SJSA1 (cell line): Measurements from ENCODE around the gene B9D1. TPM values are rescaled to one million over a fixed set of nuclear protein-coding genes. Genes with fewer than 3 reads are reported as not detected.

ENCODE experiments used
- DNase-seq, 2 experiments: peaks; one replicate each; pipeline ENCODE4 v3.0.0-alpha.2; 2015 to 2020; ENCODE audit warnings: low spot score in 2 of 2, low read depth in 1 of 2
- H3K27ac ChIP-seq: fragments of 250-450 bp; sonication (Bioruptor Pico); 2 replicates; pipeline ENCODE4 v1.5.1; 2020; ENCODE audit warnings: mild to moderate bottlenecking, moderate library complexity
- H3K27me3 ChIP-seq: fragments of 250-450 bp; sonication (Bioruptor Pico); replicated peaks from 2 replicates; pipeline ENCODE4 v1.5.1; 2020; ENCODE audit warnings: mild to moderate bottlenecking, moderate library complexity
- H3K36me3 ChIP-seq: fragments of 250-450 bp; sonication (Bioruptor Pico); 2 replicates; pipeline ENCODE4 v1.5.1; 2020; ENCODE audit warnings: mild to moderate bottlenecking
- H3K4me1 ChIP-seq: fragments of 250-450 bp; sonication (Bioruptor Pico); replicated peaks from 2 replicates; pipeline ENCODE4 v1.6.1; 2021; ENCODE audit warnings: mild to moderate bottlenecking
- H3K4me3 ChIP-seq: fragments of 250-450 bp; sonication (Bioruptor Pico); 2 replicates; pipeline ENCODE4 v1.5.1; 2020; ENCODE audit warnings: mild to moderate bottlenecking
- H3K9me3 ChIP-seq: fragments of 250-450 bp; sonication (Bioruptor Pico); replicated peaks from 2 replicates; pipeline ENCODE4 v1.5.1; 2020; ENCODE audit warnings: mild to moderate bottlenecking
- total RNA-seq: library from RNA; depleted of rRNA; stranded (reverse); fragments of >200 nt; shearing (Covaris generic); gene quantifications from 2 replicates; pipeline ENCODE4 v1.2.3, GENCODE V29; 2014

Gene B9D1
- total RNA-seq, 1 experiment from 2014 or later: 28.0 TPM

DNA sequence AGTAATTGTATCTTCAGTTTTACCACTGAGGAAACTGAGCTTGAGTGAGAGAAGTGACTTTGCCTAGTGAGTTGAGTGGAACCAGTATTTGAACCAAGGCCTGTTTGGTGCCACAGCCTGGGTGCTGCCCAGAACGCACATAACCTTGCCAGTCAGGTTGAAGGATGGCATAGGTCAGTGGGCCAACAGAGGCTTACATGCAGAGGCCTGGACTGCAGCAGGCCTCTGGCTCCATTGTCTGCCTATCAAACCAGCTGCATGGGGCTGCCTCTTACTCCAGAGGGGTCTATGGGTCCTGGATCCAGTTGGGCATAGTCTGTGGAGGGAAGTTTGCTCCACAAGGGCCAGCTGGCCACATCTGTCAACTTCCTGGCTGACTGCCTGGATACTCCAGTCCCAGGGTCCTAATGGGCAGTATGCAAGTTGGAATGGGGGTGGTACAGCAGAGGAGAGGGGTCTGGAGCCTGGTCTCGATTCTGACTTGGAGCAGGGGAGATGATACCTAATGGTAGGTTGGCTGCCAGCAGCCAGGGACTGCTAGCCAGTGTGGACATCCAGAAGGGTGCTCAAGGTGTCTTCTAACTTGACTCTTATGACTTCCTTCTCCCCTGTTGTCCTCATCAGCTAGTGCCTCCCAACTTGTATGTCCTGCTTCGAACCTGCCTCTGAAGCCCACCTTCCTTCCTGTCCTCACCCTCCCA is 37.4 kb upstream of the B9D1 start:
- no peak for DNase-seq
- Histone ChIP-seq H3K4me3 (no peak overlapping the region), H3K27ac (no peak overlapping the region), H3K4me1 (no peaks in the 10 kb centered on the region), H3K36me3 (no peaks in the 10 kb centered on the region), H3K9me3 (no peaks in the 10 kb centered on the region), H3K27me3 (no peaks in the 10 kb centered on the region)

DNA sequence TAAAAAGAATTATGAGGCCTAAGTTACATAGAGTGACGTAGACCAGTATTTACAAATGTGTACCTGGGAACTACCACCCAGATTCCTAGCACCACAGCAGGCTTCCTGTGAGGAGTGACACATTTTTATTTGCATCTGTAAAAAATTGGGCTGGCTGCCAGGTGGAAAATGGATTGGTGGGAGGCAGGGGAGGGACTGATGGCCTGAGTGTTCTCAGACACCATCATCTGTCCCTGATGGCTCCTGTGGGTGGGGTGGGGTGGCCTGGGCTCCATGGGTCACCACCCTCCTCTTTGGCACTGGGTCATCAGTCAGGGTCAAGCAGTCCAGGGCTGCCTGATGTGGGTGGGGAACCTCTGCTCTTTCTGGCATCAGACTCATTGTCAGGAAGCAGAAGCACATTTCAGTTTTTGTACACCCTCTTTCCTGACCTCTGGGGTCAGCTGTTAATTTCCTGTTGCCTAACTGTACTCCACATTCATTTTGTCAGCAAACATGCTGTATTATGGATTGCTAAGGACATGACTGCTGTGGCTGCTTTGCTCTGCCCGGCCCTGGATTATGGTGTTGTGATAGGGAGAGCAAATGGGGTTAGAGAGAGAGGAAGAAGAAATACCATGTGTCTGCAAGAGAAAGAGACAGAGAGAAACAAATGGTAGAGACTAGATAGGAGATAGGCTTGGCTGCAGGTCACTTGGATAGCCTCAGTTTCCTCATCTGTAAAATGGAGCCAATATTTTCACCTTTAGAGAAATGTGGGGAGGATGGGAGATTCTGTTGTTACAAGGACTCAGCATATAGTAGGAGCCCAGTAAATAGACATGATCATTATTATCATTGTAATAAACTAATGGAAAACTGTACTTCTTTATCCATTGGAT is 36.0 kb upstream of the B9D1 start:
- Histone ChIP-seq H3K27me3 (no peaks in the 10 kb centered on the region), H3K4me1 (no peaks in the 10 kb centered on the region), H3K36me3 (no peaks in the 10 kb centered on the region), H3K4me3 (no peak overlapping the region), H3K27ac (no peak overlapping the region), H3K9me3 (no peaks in the 10 kb centered on the region)
- DNase-seq: peak in 1 of 2 experiments; percentile 25

DNA sequence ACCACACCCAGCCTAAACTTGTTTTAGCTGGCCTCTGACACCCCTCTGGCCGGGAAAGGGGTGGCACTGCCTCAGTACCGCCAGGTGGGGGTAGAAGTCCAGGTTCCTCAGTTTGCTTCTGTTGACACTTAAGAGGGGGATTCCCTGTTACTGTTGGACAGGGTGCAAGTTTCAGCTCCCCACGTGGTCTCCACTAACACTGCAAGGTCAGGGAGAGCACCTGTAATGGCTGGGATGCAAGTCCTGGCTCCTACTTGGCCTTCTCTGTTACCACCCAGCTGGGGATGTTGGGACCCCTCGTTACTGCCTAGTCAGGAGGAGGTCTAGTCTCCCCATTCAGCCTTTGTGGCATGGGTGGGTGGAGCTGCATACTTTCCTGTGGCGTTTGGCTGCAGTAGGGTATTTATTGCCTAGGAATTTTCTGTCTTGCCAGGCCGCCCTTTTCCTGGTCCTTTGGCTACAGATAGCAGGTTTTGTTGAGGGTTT is 35.1 kb upstream of the B9D1 start:
- Histone ChIP-seq H3K36me3 (no peaks in the 10 kb centered on the region), H3K4me1 (no peaks in the 10 kb centered on the region), H3K4me3 (no peak overlapping the region), H3K27ac (no peak overlapping the region), H3K9me3 (no peaks in the 10 kb centered on the region), H3K27me3 (no peaks in the 10 kb centered on the region)
- no peak for DNase-seq

- H3K9me3 ChIP-seq: no peaks in the 10 kb centered on the region
- H3K4me3 ChIP-seq: no peak overlapping the region
- H3K36me3 ChIP-seq: no peaks in the 10 kb centered on the region
- no peak for DNase-seq
- H3K27ac ChIP-seq: no peak overlapping the region
- peaks cover 8% of the 10 kb centered on the region for H3K4me1 ChIP-seq
- H3K27me3 ChIP-seq: no peaks in the 10 kb centered on the region
Observed at GRCh38 chr17:19392303-19392702, 29.8 kb upstream of the B9D1 start.

- Histone ChIP-seq H3K27ac (no peak overlapping the region), H3K27me3 (no peaks in the 10 kb centered on the region), H3K9me3 (no peaks in the 10 kb centered on the region), H3K4me1 (peaks cover 13% of the 10 kb centered on the region), H3K4me3 (no peak overlapping the region), H3K36me3 (peaks cover under 1% of the 10 kb centered on the region; the same call in 1 of the 2 replicates)
- DNase-seq: no peak
Observed at GRCh38 chr17:19391432-19391831, 28.9 kb upstream of the B9D1 start.

GRCh38 chr17:19390951-19391350 is 28.4 kb upstream of the B9D1 start:
- DNase-seq: no peak
- H3K4me3 ChIP-seq: no peak overlapping the region
- H3K9me3 ChIP-seq: no peaks in the 10 kb centered on the region
- peaks cover 18% of the 10 kb centered on the region for H3K4me1 ChIP-seq
- H3K27ac ChIP-seq: no peak overlapping the region
- H3K36me3 ChIP-seq: peaks cover 5% of the 10 kb centered on the region; the same call in 1 of the 2 replicates
- no peaks in the 10 kb centered on the region for H3K27me3 ChIP-seq

DNA sequence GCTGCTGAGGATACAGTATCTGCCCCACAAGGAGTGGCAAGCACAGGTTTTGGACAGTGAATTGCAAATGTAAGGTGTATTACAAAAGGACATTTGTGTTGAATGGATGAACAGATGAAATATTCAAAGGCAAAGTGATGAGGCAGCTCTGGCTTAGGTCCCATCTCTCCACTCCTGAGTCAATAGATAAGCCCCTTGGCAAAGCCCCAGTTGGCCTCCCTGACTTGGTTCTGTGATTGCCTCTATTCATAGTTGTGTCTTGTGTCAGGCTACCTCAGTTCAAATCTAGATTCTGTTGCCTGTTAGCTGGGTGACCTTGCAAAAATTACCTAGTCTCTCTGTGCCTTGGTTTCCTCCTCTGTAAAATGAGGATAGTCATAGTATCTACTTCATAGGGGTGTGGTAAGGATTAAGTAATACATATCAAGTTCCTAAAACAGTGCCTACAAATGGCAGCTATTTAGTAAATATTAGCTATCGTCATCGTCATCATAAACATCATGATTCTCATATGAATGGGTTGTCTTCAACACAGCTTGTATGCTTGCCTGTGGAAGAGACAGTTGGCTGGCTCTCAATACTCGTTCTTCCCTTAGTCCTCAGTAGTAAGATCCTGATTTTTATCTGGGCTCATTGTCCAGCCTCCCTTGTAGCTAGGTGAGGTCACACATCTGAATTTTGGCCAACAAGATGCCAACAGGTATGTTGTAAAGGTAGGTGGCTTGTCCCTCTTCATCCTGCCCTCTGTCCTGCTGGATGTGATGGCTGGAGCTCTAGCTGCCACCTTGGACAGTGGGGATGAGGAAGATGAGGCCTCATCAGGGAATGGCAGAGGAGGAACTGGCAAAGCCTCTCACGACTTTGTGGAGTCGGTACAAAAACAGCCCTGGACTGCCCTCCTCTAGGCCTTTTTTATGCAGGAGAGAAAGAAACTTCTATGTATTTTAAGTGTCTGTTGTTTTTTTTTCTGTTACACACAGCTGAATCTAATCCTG is 26.6 kb upstream of the B9D1 start:
- no peaks in the 10 kb centered on the region for H3K27me3 ChIP-seq
- no peak overlapping the region for H3K27ac ChIP-seq
- H3K36me3 ChIP-seq: peaks cover 21% of the 10 kb centered on the region
- DNase-seq: no peak
- H3K4me1 ChIP-seq: peaks cover 19% of the 10 kb centered on the region
- no peaks in the 10 kb centered on the region for H3K9me3 ChIP-seq
- no peak overlapping the region for H3K4me3 ChIP-seq

DNA sequence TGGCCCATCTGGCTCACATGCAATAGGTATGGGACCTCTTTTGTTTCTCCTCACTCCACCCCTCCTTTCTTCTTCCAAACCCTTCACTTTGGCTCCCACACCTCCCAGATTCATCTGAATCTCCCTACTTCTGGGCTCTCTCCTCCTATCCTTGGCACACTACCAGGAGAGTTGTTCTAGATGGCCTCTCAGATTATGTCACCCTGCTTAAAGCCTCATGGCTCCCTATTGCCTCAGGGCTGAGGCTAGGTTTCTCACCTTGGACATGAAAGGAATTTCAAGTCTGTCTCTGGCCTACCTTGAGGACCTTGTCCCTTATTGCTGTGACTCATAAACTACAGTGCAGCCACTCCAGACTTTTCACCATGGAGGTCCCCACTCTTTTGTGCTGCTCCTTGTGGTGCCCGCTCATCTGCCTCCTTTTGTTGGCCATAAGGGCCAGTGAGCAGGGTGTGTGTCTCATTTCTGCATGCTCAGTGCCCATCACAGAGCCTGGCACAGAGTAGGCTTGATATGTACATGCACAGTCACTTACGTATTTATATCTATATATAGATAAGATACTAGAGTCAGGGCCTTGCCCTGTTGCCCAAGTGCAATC is 25.5 kb upstream of the B9D1 start:
- Histone ChIP-seq H3K27ac (no peak overlapping the region), H3K27me3 (no peaks in the 10 kb centered on the region), H3K9me3 (no peaks in the 10 kb centered on the region), H3K4me3 (no peak overlapping the region), H3K4me1 (peaks cover 19% of the 10 kb centered on the region), H3K36me3 (peaks cover 32% of the 10 kb centered on the region)
- no peak for DNase-seq

DNA sequence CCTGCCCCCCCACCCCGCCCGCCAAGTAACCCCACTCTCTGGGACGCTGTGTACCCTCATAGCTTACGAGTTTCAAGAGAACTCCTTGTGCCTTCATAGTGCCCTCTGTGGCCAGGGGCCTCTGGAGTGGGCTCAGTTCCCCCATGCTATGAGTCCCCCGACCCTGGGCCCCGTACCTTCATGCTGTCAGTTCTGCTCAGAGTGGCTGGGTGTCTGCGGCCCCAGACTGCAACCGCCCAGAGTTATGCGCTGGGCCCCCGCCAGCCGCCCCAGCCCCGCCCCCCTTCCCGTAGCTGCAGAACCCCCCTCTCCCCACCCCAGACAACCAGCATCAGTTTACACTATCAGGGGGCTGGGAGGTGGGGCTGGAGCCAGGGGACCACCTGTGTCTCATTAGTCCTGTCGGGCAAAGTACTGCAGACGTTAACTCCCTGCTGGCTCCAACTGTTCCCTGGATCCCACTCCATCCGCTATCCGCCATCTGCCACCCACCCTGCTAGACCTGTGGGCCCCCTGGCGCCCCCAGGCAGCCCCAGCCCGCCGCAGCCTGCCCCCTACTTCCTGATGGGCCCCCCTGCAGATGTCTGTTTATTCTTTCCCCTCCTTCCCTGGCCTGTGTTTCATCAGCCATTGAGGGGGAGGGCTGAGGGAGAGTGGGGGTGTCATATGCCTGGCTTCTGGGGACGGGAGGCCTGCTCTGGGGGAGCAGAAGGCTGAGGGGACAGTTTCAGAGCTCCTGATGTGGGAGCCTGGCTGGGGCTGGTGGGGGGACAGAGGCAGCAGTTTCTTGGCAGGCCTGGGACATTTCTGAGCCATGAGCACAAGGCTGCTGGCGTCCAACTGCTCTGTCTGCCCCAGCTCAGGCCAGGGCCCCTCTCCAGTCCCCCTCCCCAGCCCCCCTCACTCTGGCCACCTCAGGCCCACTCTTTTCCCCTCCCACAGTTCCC is 24.7 kb upstream of the B9D1 start, which contains the start of gene MFAP4:
TSS of gene MFAP4 (minus strand) at position 217 of the 947 bp plus-strand sequence. CDS start at position 182, 35 bp downstream.
- DNase-seq: no peak
- Histone ChIP-seq H3K36me3 (peaks cover 39% of the 10 kb centered on the region), H3K27ac (no peak within 1 kb of the TSS), H3K9me3 (no peaks in the 10 kb centered on the region), H3K4me1 (peaks cover 19% of the 10 kb centered on the region), H3K27me3 (no peaks in the 10 kb centered on the region), H3K4me3 (no peak within 1 kb of the TSS)

DNA sequence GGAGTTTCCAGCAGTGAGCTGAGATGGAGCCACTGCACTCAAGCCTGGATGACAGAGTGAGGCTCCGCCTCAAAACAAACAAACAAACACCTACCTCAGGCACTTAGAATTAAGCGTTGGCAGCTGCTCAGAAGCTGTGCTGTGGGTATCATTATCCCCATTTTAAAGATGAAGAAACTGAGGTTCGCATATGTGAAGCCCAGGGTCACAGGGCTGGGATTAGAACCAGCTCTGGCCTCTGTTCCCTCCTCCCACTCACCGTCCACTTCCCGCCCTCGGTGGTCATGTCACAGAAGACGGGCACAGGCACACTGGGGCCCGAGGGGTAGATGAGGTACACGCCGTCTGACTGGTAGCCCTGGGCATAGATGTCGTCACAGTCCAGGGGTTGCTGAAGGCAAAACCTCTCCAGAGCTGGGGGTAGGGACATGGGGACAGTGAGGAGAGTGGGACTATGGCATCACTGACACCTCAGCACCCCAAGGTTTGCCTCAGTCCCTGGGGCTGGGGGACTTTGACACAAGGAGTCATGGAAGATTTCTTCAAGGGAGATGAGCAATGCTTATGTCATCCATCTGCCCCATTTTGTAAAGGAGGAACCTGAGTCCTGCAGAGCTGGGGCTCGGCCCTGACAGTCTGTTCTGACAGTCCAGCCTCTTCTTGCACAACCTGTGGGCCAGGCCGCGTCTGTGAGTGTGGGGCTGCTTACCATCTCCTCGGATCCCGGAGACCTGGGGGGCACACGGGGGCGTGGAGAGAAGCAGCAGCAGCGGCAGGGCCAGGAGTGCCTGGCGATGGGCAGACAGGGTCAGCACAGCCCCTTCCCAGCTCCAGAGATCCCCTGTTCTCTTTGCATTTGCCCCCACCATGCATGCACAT is 23.8 kb upstream of the B9D1 start:
- peak in 1 of 2 experiments; percentile 18 for DNase-seq
- no peak overlapping the region for H3K4me3 ChIP-seq
- no peak overlapping the region for H3K27ac ChIP-seq
- peaks cover 49% of the 10 kb centered on the region for H3K36me3 ChIP-seq
- no peaks in the 10 kb centered on the region for H3K27me3 ChIP-seq
- peaks cover 19% of the 10 kb centered on the region for H3K4me1 ChIP-seq
- H3K9me3 ChIP-seq: no peaks in the 10 kb centered on the region

DNA sequence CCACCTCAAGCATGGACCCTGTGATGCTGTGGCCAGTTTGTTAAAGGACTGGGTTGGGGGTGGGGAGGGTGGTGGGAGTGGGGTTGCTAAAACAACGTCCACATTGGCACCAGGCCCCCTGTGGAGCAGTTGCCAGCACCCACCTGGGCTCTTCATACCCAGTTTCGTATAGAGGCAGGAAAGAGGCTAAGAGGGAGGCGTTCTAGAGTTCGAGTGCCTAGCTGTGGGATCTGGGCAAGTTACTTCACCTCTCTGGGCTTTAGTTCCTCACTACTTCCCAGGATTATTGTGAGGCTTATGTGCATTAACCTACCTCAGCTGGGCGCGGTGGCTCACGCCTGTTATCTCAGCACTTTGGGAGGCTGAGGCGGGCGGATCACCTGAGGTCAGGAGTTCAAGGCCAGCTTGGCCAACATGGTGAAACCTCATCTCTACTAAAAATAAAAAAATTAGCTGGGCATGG is 23.0 kb upstream of the B9D1 start:
- H3K4me3 ChIP-seq: no peak overlapping the region
- H3K27me3 ChIP-seq: no peaks in the 10 kb centered on the region
- peaks cover 19% of the 10 kb centered on the region for H3K4me1 ChIP-seq

More for the DNA sequence above, 23.0 kb upstream of the B9D1 start:
- DNase-seq: no peak
- Histone ChIP-seq H3K9me3 (no peaks in the 10 kb centered on the region), H3K36me3 (peaks cover 56% of the 10 kb centered on the region), H3K27ac (no peak overlapping the region)
